GM12874 (cell line): Measurements from ENCODE around the gene UPF2.

Source experiments
- TF ChIP-seq, protein P1 (sequence below): IDR thresholded peaks from 2 replicates; pipeline ENCODE4 v1.5.1; 2011; ENCODE audit warnings: low read depth, mild to moderate bottlenecking, control low read depth, low read length, moderate library complexity; ENCODE audit not compliant: insufficient read depth

Gene UPF2

DNA sequence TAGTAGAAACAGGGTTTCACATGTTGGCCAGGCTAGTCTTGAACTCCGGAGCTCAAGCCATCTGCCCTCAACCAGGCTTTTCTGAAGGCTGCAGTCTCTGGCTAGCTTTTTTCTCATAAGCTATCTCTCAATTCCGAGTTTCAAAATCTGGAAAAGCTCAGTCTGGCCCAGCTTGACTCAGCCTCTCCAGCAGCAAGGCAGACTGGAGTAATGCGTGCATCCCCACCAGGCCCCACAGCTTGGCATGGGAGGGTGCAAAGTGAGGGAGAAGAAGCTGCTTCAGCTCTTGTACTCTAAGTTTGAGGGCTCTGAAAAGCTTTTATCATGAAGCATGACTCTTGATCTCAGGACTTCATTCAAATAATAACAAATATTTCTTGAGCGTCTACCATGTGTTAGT lies 30.9 kb upstream of the UPF2 start:
- TF ChIP-seq, protein P1, sequence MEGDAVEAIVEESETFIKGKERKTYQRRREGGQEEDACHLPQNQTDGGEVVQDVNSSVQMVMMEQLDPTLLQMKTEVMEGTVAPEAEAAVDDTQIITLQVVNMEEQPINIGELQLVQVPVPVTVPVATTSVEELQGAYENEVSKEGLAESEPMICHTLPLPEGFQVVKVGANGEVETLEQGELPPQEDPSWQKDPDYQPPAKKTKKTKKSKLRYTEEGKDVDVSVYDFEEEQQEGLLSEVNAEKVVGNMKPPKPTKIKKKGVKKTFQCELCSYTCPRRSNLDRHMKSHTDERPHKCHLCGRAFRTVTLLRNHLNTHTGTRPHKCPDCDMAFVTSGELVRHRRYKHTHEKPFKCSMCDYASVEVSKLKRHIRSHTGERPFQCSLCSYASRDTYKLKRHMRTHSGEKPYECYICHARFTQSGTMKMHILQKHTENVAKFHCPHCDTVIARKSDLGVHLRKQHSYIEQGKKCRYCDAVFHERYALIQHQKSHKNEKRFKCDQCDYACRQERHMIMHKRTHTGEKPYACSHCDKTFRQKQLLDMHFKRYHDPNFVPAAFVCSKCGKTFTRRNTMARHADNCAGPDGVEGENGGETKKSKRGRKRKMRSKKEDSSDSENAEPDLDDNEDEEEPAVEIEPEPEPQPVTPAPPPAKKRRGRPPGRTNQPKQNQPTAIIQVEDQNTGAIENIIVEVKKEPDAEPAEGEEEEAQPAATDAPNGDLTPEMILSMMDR, result no peak

DNA sequence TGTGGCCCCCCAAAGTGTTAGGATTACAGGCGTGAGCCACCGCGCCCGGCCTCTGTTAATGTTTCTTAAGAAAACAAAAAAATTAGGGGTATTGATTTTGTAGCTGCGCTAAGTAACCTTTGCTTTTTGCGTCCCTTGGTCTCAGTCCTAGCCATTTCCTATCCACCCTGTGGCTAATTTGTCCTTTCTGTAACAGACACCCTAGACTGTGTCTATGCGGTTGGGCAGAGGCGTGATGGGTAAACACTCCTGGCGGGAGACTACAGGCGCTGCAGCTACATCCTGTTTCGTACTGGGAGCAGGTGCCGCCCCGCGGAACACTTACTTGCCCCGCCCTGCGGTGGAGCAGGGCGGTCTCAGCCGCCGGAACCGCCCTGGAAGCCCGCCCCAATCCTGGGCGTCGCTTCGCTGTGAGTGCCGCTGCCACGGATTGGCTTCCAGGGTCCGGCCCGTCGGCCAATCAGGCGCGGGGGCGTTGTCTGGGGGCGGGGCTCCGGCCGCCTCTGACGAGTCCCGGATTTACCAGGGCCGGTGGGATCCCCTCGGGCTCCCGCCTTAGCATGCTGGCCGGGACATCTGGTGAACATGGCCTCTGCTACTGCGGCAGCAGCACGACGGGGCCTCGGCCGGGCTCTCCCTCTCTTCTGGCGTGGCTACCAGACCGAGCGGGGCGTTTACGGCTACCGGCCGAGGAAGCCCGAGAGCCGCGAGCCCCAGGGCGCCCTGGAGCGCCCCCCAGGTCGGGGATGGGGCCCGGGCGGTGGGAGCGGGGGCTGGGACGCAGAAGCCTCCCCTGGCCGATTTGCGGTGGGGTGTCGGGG lies 26.1 kb upstream of the UPF2 start, which contains the start of gene DHTKD1:
Gene DHTKD1, plus strand, starts transcription at position 506 of the 821 bp plus-strand sequence. Its CDS starts 80 bp downstream, at position 586.
- TF ChIP-seq, protein P1, result peak; percentile 24; the same call in 1 of the 2 replicates

DNA sequence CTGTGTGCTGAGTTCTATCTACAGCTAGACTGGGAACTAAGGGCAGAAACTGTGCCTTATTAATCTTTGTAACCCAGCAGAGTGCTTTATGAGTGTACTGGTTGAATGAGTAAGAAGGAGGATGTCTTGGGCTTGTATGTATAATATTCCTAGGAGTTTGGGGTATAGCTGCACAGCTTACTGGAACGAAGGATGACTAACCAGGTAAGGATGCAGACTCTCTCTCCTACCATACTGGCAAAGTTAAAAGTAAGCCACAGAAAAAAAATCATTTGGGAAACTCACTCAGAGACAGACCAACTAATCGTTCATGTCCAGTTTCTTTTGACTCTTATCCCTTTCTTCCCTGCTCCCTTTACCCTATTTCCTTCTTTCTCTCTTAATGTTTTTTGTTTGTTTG lies 24.7 kb upstream of the UPF2 start:
- TF ChIP-seq, protein P1, result no peak

DNA sequence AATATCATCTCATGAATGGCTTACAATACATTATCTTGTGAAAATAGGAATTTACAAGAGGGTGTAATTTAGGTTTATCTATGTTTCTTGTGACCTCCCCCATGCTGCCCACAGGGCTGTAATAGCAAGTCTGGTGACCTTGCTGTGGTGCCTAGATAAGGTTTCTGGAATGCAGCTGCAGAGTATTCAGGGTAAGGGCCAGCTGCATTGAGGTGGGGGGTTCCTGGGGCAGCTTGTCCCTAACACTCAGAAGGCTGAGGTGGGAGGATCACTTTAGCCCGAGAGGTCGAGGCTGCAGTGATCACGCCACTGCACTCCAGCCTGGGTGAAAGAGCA lies 20.8 kb upstream of the UPF2 start:
- TF ChIP-seq, protein P1, result no peak

DNA sequence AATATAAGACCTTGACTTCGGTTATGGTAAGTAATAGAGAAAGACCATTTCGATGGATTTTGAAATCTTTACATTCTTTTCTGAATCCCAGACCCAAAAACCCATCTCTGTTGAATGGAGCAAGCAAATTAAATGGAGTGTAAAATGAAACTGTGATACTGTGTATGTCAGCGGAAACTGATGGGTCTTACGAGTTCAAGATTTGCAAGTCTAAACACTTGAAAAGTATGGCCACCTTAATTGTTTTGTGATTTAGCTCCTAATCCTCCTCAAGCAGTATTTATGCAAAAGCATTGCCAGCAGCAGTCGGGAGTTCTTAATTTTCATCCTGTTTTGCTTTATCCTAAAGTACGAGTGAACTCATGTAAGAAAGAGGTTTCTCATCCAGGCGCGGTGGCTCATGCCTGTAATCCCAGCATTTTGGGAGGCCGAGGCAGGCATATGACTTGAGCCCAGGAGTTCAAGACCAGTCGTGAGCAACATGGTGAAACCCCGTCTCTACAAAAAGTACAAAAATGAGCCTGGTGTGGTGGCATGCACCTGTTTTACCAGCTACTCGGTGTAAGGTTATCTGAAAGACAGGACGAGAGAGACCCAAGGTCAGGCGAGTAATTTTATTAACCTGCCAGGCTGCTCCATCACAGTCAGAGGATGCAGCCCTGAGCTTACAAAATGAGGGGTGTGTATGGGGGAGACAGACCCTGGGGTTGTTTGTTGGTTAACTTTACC lies 20.3 kb upstream of the UPF2 start:
- TF ChIP-seq, protein P1, result no peak

DNA sequence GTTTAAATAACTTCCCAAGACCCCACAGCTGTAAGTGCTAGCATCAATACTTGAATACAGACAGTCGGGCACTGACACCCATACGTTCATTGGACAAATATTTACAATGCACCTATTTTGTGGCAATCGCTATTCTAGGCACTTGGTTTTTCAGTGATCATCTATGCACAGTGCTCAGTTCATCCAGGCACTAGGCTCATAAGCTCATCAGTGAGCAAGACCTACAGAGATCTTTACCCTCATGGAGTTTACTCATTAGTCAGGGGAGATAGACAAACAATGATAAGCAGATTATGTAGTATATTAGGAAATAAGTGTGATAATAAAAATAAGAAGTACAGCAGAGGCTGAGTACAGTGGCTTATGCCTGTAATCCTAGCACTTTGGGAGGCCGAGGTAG lies 18.5 kb upstream of the UPF2 start:
- TF ChIP-seq, protein P1, result no peak

DNA sequence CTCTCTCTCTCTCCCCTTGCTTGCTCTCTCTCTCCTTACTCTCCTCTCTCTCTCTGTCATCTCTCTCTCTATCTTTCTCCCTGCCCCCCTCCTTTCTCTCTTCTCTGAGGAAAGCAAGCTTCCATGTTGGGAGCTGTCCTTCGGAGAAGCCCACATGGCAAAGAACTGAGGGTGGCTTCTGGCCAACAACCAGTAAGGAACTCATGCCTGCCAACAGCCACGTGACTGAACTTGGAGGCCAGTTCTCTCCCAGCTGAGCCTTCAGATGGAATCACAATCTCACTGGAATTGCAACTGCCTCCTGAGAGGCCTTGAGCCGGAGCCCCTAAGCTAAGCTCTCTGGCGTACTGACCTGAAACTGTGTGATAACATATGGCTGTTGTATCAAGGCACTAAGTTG lies 14.1 kb upstream of the UPF2 start:
- TF ChIP-seq, protein P1, result no peak
